Activated CD8-positive, alpha-beta memory T cell treated with anti-CD3 and anti-CD28 coated beads, Interleukin-2, amount 50 U/mL, for 24 hours (primary cell): ENCODE measurements around the gene EPS15.
"Not testable (repeated sequence)": the region's sequence is repeated elsewhere in the genome, so short reads cannot be mapped to it uniquely, and the experiment has no call there.

ENCODE experiments used
- DNase-seq: peaks from one replicate; pipeline ENCODE4 v3.0.0-alpha.2; 2020; ENCODE audit errors: extremely low read depth

The EPS15 gene

GRCh38 chr1:51336004-51336403, 183.1 kb downstream of the EPS15 start:
- DNase-seq: no peak

- no peak for DNase-seq
These were observed 187.6 kb downstream of the EPS15 start for GRCh38 chr1:51331206-51332100.

- no peak for DNase-seq
These were observed 188.5 kb downstream of the EPS15 start, which contains the start of gene TTC39A for GRCh38 chr1:51330331-51331201. TTC39A (minus strand) TSS chr1:51330562; CDS start chr1:51330477, 85 bp downstream.

DNA sequence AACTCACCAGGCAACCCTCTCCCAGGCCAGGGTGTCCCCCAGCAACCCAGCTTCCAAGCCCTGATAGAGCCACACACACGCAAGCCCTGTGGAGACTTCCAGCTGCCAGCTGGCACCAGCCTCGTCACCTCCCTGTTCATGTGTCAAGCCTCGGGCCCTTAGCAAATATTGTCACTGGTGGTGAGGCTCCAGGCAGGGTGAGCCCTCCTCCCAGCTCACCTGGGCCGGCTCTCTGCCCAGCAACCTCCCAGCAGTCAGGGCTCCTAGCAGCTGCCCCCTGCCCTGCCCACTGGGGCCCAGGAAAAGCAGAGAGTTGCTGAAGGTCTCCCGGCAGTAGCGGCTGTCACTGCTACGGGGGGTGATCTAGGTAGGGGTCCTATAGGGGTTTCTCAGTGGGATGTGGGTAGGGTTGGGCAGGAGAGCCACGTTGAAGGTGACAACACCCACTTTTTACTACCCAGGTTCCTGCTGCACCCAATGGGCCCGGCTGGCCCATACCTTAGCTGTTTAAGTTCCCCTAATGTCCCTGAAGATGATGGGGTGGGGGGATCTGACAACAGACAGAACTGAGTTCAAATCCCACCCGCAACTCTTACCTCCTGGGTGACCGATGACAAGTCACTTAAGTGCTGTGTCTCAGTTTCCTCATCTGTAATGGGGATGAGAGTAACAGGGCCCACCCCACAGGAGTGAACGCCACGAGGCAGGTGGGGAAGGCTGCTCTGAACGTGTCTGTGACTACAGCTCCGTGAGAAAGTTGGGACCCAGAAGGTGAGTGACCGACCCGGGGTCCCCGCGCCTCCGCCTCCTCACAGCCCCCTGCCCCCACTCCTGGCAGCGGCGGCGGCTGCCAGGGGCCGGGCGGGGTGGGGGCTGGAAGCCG, 189.4 kb downstream of the EPS15 start:
- DNase-seq: no peak

GRCh38 chr1:51328926-51329325, 190.1 kb downstream of the EPS15 start:
- DNase-seq: no peak

- no peak for DNase-seq
These were observed 190.8 kb downstream of the EPS15 start for GRCh38 chr1:51328279-51328678.

DNA sequence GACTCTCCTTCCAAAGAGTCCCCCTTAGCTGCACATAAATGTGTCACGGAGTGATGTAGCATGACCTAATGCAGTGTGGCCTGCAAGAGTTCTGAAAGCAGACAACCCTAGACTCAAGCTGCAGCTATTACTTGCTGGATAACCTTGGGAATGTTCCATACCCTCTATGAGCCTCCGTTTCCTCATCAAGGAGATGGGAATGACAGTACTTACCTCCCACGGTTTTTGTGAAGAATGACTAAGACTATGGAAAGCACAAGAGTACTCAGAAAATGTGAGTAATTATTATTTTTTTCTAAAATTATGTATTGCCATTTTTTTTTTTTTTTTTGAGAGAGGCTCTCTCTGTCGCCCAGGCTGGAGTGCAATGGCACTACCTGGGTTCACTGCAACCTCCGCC, 191.7 kb downstream of the EPS15 start:
- no peak for DNase-seq

DNA sequence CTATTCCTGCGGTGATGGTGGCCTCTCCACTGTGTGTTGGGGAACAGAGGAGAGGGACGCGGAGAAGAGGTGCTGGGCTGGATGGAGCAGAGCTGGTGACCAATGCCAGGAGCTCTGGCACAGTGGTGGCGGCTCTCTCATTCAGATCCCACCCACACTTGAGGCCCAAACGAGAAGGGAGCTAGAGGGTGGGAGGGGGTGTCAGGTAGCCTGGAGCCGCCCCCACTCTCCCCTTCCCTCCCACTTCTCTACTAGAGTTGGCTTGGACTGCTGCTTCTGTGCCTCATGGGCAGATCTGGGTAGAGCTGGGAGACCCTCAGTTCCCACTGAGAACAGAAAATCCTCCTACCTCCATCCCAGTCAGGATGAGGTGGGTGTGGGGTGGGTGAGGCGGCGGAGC, 192.2 kb downstream of the EPS15 start:
- DNase-seq: no peak

DNA sequence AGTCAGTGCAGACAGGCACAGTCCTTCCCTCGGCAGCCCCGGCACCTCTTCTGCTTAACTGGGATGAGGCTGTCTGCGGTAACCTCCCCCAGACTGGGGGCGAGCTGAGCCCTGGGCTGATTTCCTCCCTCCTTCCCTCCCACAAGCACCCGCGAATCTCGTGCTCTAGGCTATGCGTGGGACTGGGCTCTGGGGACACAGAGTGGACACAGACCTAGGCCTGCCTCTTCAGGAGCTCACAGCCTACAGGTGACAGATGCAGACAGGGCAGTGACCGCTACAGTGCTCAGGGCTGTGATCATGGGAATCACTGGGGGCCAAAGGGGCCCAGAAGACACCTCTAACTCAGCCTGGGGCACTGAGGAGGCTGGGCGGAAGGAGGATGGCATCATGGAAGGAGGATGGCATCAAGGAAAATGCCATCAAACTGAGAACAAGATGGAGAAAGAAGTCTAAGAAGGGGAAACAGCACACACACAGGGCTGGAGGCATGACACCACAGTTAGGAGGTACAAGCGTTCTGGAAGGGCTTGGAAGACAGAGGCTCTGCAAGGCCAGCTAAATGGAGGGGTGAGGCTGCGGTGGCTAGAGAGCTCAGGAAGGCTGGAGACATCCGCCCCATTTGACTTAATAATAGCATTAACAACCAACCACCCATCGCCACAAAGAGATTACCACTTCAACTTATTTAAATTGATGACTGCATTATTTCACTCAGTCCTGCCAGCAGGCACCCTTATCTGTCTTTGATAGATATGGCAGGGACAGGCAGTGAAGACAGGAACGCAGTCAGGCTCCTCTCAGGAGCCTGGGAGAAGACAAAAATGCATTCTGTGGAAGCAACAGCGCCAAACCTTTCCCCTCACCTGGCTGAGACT, 192.9 kb downstream of the EPS15 start:
- no peak for DNase-seq

- no peak for DNase-seq
These were observed 193.7 kb downstream of the EPS15 start for GRCh38 chr1:51325391-51325790.

- DNase-seq: not testable (repeated sequence)
These were observed 194.1 kb downstream of the EPS15 start for GRCh38 chr1:51325011-51325385.

GRCh38 chr1:51324251-51325010, 194.6 kb downstream of the EPS15 start:
- DNase-seq: no peak

GRCh38 chr1:51323778-51324177, 195.3 kb downstream of the EPS15 start:
- DNase-seq: no peak

DNA sequence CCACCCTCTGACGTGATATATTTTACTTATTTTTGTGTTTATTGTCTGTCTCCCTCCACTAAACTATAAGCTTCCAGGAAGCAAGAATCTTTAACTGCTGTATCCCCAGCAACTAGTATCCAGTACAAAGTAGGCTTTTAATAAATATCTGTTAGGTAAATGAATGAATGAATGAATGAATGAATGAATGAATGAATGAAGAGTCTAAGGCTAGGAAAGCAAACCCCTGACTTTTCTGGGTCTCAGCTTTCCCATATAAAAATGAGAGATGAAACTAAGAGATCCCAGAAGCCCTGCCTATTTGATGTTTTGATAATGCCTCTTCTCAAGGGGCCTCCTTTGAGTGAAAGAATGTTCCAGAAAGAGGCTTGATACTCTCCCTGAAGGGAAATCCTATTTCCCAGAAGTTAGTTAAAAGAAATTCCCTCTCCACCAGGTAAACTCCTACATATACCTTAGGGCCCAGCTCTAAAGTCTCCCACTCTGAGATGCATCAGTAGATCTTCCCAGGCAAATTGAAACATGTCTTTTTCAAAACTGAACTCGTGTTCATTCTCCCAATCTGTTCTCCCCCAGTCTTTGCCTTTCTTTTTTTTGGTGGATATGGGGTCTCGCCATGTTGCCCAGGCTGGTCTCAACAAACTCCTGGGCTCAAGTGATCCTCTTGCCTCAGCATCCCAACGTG, 196.5 kb downstream of the EPS15 start:
- DNase-seq: no peak

- DNase-seq: no peak
These were observed 197.2 kb downstream of the EPS15 start for GRCh38 chr1:51321924-51322280.

- DNase-seq: no peak
These were observed 197.8 kb downstream of the EPS15 start for GRCh38 chr1:51320967-51321923.

DNA sequence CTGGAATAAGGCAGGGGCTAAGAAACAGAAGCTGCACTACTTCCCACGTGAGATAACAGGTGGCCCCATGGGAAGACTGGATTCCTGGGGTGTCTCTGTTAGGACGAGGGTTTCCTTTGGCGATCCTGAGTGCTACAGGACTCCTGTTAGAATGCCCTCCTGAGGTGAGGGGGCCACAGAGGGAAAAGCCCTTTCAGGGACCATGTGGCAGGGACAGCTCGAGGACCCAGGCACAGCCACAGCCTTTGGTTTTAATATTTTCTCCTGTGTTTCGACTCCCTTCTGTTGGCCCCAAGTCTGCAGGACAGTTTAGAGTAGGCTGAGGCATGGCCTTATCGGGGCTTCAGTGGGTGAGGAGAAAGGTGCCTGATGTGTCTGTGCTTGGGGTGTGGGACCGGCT, 201.3 kb downstream of the EPS15 start:
- no peak for DNase-seq

GRCh38 chr1:51316846-51317120, 202.3 kb downstream of the EPS15 start:
- no peak for DNase-seq
